HG03442 (cell line): ENCODE measurements around the gene SLC2A2.

Source experiments
- ATAC-seq: cut with Tn5 transposase; IDR thresholded peaks from one replicate; pipeline ENCODE4 v1.9.1; 2021; ENCODE audit warnings: mild to moderate bottlenecking, moderate library complexity; ENCODE audit not compliant: unreplicated experiment

SLC2A2 gene

GRCh38 chr3:171026597-171027293, at the start of gene SLC2A2:
Gene SLC2A2 (minus strand): TSS chr3:171026720. CDS start chr3:171026670, 50 bp downstream.
- ATAC-seq, result no peak

- ATAC-seq, result no peak
These were observed 45.9 kb upstream of the SLC2A2 start for GRCh38 chr3:171072432-171072831.

GRCh38 chr3:171068658-171069057, 42.1 kb upstream of the SLC2A2 start:
- ATAC-seq, result no peak

GRCh38 chr3:171066206-171066605, 39.7 kb upstream of the SLC2A2 start:
- ATAC-seq, result no peak

GRCh38 chr3:171065732-171066131, 39.2 kb upstream of the SLC2A2 start:
- ATAC-seq, result no peak

- no peak for ATAC-seq
These were observed 37.9 kb upstream of the SLC2A2 start for GRCh38 chr3:171064461-171064860.

GRCh38 chr3:171061749-171062148, 35.2 kb upstream of the SLC2A2 start:
- ATAC-seq, result no peak

- ATAC-seq, result no peak
These were observed 33.5 kb upstream of the SLC2A2 start for GRCh38 chr3:171059978-171060377.

- no peak for ATAC-seq
These were observed 32.5 kb upstream of the SLC2A2 start for GRCh38 chr3:171058873-171059603.

- no peak for ATAC-seq
These were observed 31.5 kb upstream of the SLC2A2 start for GRCh38 chr3:171058058-171058457.

- no peak for ATAC-seq
These were observed 30.6 kb upstream of the SLC2A2 start for GRCh38 chr3:171057072-171057471.

- ATAC-seq, result no peak
These were observed 30.0 kb upstream of the SLC2A2 start for GRCh38 chr3:171056528-171056927.

GRCh38 chr3:171055336-171056178, 29.0 kb upstream of the SLC2A2 start:
- ATAC-seq, result no peak

GRCh38 chr3:171054921-171055320, 28.4 kb upstream of the SLC2A2 start:
- ATAC-seq, result no peak

GRCh38 chr3:171054231-171054630, 27.7 kb upstream of the SLC2A2 start:
- ATAC-seq, result no peak

- ATAC-seq, result peak; percentile 96
These were observed 23.4 kb upstream of the SLC2A2 start for GRCh38 chr3:171049861-171050444.

GRCh38 chr3:171046760-171047159, 20.2 kb upstream of the SLC2A2 start:
- no peak for ATAC-seq

GRCh38 chr3:171044835-171045793, 18.6 kb upstream of the SLC2A2 start:
- no peak for ATAC-seq

- ATAC-seq, result no peak
These were observed 17.9 kb upstream of the SLC2A2 start for GRCh38 chr3:171044384-171044783.

GRCh38 chr3:171039674-171040073, 13.2 kb upstream of the SLC2A2 start:
- no peak for ATAC-seq
